HL-60 (cell line): ENCODE results near the gene ATP13A3.

Experiments used
- DNase-seq, 2 experiments: peaks; one replicate each; pipeline ENCODE4 v3.0.0-alpha.2; 2010 to 2020; ENCODE audit warnings: low read depth in 1 of 2, low spot score in 1 of 2
- H3K27ac ChIP-seq: fragments of 250-450 bp; sonication (Bioruptor Pico); replicated peaks from 2 replicates; pipeline ENCODE4 v1.5.1; 2020; ENCODE audit warnings: mild to moderate bottlenecking, moderate library complexity
- H3K27me3 ChIP-seq: fragments of 250-450 bp; sonication (Bioruptor Pico); 2 replicates; pipeline ENCODE4 v1.5.1; 2021; ENCODE audit warnings: mild to moderate bottlenecking, moderate library complexity; ENCODE audit not compliant: insufficient read depth, poor library complexity, severe bottlenecking
- H3K4me3 ChIP-seq: replicated peaks from 2 replicates; pipeline ENCODE4 v1.5.1; 2011; ENCODE audit warnings: mild to moderate bottlenecking, control low read depth, low read length; ENCODE audit not compliant: insufficient read depth
- GABPA ChIP-seq: IDR thresholded peaks from 2 replicates; pipeline ENCODE4 v1.6.1; 2012; ENCODE audit warnings: low read depth
- POLR2AphosphoS5 ChIP-seq: IDR thresholded peaks from 2 replicates; pipeline ENCODE4 v1.6.1; 2012; ENCODE audit warnings: low read depth
- SPI1 ChIP-seq: IDR thresholded peaks from 2 replicates; pipeline ENCODE4 v1.6.1; 2012; ENCODE audit warnings: low read depth, mild to moderate bottlenecking, borderline replicate concordance
- TF ChIP-seq, protein P1 (sequence below): IDR thresholded peaks from one replicate; pipeline ENCODE4 v1.5.1; 2011; ENCODE audit warnings: low read length, control low read depth, inconsistent platforms; ENCODE audit not compliant: insufficient read depth
- TF ChIP-seq, protein P2 (sequence below): IDR thresholded peaks from 2 replicates; pipeline ENCODE4 v1.6.1; 2012; ENCODE audit warnings: low read depth; ENCODE audit not compliant: insufficient replicate concordance

The ATP13A3 gene

DNA sequence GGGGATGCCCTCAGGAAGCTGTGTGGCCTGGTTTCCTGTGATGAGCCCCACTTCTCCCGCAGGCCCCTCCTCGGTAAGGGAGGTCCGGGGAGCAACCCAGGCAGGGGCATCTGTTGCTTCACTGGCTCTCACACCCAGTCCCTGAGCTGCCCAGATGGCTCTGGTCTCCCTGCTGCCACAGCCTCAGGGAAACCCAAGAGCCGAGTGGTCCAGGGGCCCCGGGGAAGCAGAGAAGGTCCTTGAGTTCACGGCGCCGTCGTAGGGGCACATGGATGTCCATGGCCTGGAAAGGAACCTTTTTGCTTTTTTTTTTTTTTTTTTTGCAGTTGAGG, 103.9 kb downstream of the ATP13A3 start:
- TF ChIP-seq, protein P1, sequence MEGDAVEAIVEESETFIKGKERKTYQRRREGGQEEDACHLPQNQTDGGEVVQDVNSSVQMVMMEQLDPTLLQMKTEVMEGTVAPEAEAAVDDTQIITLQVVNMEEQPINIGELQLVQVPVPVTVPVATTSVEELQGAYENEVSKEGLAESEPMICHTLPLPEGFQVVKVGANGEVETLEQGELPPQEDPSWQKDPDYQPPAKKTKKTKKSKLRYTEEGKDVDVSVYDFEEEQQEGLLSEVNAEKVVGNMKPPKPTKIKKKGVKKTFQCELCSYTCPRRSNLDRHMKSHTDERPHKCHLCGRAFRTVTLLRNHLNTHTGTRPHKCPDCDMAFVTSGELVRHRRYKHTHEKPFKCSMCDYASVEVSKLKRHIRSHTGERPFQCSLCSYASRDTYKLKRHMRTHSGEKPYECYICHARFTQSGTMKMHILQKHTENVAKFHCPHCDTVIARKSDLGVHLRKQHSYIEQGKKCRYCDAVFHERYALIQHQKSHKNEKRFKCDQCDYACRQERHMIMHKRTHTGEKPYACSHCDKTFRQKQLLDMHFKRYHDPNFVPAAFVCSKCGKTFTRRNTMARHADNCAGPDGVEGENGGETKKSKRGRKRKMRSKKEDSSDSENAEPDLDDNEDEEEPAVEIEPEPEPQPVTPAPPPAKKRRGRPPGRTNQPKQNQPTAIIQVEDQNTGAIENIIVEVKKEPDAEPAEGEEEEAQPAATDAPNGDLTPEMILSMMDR, result no peak
- TF ChIP-seq, protein P2, sequence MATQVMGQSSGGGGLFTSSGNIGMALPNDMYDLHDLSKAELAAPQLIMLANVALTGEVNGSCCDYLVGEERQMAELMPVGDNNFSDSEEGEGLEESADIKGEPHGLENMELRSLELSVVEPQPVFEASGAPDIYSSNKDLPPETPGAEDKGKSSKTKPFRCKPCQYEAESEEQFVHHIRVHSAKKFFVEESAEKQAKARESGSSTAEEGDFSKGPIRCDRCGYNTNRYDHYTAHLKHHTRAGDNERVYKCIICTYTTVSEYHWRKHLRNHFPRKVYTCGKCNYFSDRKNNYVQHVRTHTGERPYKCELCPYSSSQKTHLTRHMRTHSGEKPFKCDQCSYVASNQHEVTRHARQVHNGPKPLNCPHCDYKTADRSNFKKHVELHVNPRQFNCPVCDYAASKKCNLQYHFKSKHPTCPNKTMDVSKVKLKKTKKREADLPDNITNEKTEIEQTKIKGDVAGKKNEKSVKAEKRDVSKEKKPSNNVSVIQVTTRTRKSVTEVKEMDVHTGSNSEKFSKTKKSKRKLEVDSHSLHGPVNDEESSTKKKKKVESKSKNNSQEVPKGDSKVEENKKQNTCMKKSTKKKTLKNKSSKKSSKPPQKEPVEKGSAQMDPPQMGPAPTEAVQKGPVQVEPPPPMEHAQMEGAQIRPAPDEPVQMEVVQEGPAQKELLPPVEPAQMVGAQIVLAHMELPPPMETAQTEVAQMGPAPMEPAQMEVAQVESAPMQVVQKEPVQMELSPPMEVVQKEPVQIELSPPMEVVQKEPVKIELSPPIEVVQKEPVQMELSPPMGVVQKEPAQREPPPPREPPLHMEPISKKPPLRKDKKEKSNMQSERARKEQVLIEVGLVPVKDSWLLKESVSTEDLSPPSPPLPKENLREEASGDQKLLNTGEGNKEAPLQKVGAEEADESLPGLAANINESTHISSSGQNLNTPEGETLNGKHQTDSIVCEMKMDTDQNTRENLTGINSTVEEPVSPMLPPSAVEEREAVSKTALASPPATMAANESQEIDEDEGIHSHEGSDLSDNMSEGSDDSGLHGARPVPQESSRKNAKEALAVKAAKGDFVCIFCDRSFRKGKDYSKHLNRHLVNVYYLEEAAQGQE, result no peak
- H3K27me3 ChIP-seq, result peaks cover 10% of the 10 kb centered on the region
- no peak overlapping the region for H3K27ac ChIP-seq
- no peak for DNase-seq
- no peak overlapping the region for H3K4me3 ChIP-seq

DNA sequence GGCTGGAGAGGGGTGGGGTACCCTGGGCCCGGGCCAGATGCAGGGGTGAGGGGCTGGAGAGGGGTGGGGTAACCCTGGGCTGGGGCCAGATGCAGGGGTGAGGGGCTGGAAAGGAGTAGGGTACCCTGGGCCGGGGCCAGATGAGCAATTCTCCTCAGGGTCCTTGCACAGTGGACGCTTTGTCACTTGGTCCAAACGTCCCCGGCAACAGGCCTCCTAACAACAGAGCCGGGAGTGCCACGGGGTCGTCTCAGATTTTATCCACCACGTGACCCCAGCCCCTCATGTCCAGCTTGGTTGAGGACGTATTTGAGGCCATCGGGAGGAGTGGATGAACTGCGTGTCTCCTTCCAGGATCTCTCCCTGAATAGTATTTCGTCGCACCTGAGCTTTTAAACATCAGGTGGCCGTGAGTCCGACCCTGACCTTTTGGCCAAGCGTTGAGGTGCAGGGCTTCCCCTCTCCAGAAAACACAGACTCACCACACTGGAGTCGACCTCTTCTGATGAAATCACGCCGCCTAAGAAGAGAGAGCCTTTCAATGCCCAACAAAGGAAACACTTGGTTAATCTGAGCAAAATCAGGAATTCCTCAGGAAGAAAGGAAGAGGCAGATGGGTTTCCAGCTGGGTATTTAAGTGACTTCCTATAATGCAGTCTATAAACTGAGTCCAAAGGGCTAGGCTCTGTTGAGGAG, 104.5 kb downstream of the ATP13A3 start:
- TF ChIP-seq GABPA (no peak), SPI1 (no peak)
- TF ChIP-seq, protein P2, result no peak
- TF ChIP-seq, protein P1, result no peak
- Histone ChIP-seq H3K27ac (no peak overlapping the region), H3K4me3 (no peak overlapping the region), H3K27me3 (peaks cover 10% of the 10 kb centered on the region)
- DNase-seq, result no peak

DNA sequence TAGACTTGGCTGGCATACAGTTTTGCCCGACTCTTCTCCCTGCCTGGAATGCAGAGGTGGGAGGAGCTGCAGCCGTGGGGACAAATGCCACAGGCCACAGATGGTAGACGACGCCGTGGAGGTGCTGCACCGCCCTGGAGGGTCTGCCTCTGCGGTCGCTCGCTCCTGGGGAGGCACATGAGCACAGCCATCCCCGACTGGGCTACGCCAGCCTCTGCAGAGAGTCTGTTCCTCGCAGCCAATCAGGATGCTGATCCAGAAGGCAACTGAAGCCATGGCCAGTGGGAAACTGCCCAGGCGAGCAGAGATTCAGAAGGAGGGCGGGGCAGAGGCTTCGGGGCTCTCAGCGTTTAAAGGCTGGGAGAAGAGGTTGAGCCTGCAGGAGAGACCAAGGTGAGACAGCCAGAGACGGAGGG, 105.3 kb downstream of the ATP13A3 start:
- TF ChIP-seq POLR2AphosphoS5, result no peak
- TF ChIP-seq, protein P2, result no peak
- no peak for TF ChIP-seq GABPA
- TF ChIP-seq, protein P1, result no peak
- no peak for TF ChIP-seq SPI1
- no peak for DNase-seq
- Histone ChIP-seq H3K27ac (no peak overlapping the region), H3K27me3 (peaks cover 13% of the 10 kb centered on the region), H3K4me3 (no peak overlapping the region)
